ENCODE measurements around the gene PGBD5.

The PGBD5 gene

DNA sequence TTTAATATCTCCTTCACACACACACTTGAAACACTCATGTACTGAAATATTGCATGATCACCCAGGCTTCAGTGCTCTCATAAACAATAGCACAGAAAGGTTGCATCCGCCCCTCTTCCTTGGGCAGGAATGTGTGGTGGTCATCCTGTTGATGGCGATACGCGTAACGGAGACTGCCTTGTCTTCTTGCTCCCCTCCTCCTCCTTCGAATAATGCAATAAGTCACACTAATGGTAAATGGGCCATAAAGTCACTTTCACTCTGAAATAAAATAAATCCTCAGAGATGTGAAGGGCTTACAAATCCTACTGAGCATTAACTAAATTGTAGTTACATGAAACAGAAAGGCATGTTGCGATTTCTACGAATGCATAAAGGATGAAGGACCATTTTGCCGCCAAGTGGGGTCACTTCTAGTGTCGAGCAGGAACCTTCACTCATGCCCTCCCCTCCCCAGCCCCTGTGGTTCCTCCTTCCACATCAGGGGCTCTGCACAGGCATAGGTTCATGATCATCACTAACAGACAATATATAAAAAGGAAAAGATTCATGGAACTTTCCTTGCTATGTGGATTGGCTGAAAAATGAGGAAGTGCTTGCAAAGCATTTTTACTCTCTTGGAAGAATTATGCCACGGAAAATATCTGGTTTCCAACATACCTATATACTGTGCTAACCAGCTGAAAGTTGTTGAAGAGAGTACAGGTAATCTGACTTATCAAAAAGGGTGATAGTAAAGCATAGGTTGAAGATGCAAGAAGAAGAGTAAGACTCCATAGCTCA, 1.2 kb upstream of the PGBD5 start:
- no peak for DNase-seq (ENCODE audit: low read depth, low spot score)
- no peak overlapping the region for H3K4me3 ChIP-seq (ENCODE audit: low read depth, low read length)
- in situ Hi-C loops (cut with HindIII; ENCODE audit: low sequenced_read_pairs): no loop called here
- TF ChIP-seq, protein P1, sequence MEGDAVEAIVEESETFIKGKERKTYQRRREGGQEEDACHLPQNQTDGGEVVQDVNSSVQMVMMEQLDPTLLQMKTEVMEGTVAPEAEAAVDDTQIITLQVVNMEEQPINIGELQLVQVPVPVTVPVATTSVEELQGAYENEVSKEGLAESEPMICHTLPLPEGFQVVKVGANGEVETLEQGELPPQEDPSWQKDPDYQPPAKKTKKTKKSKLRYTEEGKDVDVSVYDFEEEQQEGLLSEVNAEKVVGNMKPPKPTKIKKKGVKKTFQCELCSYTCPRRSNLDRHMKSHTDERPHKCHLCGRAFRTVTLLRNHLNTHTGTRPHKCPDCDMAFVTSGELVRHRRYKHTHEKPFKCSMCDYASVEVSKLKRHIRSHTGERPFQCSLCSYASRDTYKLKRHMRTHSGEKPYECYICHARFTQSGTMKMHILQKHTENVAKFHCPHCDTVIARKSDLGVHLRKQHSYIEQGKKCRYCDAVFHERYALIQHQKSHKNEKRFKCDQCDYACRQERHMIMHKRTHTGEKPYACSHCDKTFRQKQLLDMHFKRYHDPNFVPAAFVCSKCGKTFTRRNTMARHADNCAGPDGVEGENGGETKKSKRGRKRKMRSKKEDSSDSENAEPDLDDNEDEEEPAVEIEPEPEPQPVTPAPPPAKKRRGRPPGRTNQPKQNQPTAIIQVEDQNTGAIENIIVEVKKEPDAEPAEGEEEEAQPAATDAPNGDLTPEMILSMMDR (IDR thresholded peaks at IDR 0.05; ENCODE audit: low read depth, low read length): no peak

DNA sequence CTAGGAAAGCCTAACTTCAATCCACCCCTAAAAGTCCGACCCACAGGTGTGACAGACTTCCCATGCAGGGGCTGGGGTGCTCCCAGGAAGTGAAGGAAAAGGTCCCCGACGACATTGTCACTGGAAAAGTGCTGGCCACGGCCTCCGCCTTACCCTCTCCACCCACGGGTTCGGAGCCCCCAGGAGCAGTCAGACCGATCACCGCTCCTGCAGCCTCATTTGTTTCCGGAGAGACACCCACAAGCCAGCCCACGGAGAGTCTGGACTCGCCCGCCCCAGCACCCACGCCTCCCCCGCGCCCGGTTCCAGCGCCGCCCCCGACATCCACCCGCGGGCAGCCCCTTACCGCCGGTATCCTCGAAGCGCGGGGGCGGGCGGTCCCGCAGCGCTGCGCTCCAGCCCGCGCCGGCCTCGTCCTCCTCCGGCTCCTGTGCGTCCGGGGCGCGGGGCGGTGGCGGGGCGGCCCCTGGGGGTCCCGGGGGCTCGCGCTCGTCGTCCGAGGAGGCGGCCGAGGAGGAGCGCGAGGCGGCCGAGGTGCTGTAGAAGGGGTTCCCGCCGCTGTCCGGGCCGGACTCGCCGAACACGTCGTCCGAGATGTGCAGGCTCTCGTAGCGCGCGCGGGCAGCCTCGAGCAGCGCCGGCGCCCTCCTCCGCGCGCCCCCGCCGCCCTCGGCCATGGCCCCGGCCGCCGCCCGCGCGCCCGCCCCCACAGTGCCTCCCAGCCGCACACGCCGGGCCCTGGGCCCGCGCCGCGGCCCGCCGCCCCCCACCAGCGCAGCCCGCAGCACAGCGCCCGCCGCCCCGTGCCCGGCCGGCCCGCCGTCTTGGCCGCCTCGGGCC, 660 bp downstream of the PGBD5 start:
- DNase-seq (ENCODE audit: low read depth, low spot score): no peak
- TF ChIP-seq, protein P1 (IDR thresholded peaks at IDR 0.05; ENCODE audit: low read depth, low read length): no peak
- H3K4me3 ChIP-seq (ENCODE audit: low read depth, low read length): no peak overlapping the region
- in situ Hi-C loops (cut with HindIII; ENCODE audit: low sequenced_read_pairs): no loop called here

- TF ChIP-seq, protein P1 (IDR thresholded peaks at IDR 0.05; ENCODE audit: low read depth, low read length): no peak
- in situ Hi-C loops (cut with HindIII; ENCODE audit: low sequenced_read_pairs): no loop called here
- H3K4me3 ChIP-seq (ENCODE audit: low read depth, low read length): no peak overlapping the region
- DNase-seq (ENCODE audit: low read depth, low spot score): no peak
Observed at GRCh38 chr1:230424391-230425251, 1.5 kb downstream of the PGBD5 start.

GRCh38 chr1:230423951-230424350, 2.2 kb downstream of the PGBD5 start:
- no peak overlapping the region for H3K4me3 ChIP-seq (ENCODE audit: low read depth, low read length)
- TF ChIP-seq, protein P1 (IDR thresholded peaks at IDR 0.05; ENCODE audit: low read depth, low read length): no peak
- in situ Hi-C loops (cut with HindIII; ENCODE audit: low sequenced_read_pairs): no loop called here
- no peak for DNase-seq (ENCODE audit: low read depth, low spot score)

GRCh38 chr1:230423261-230423660, 2.9 kb downstream of the PGBD5 start:
- no peak for DNase-seq (ENCODE audit: low read depth, low spot score)
- TF ChIP-seq, protein P1 (IDR thresholded peaks at IDR 0.05; ENCODE audit: low read depth, low read length): no peak
- H3K4me3 ChIP-seq (ENCODE audit: low read depth, low read length): no peak overlapping the region
- in situ Hi-C loops (cut with HindIII; ENCODE audit: low sequenced_read_pairs): no loop called here

Data from astrocyte of the spinal cord (primary cell).